ENCODE measurements around the gene MMP3.

DNA sequence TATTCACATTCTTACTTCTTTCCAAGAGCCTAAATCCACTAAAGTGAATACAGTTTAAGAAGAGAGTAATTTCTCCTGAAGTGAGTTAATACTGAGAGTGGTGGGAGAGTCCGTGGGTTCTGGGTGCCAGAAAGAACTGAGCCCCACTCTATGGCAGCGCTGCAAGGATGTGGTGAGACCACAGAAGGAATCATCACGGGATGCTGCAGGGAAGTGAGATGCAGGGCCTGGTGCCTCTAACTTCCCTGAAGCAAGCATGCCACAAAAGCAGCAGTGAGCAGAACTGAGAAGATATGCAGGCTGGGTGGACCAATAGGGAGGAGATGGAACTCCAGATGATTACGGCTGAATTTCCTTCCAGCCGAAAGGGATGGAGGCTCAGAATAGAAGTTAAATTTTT lies 36.4 kb upstream of the MMP3 start:
- TF ChIP-seq, protein P1, sequence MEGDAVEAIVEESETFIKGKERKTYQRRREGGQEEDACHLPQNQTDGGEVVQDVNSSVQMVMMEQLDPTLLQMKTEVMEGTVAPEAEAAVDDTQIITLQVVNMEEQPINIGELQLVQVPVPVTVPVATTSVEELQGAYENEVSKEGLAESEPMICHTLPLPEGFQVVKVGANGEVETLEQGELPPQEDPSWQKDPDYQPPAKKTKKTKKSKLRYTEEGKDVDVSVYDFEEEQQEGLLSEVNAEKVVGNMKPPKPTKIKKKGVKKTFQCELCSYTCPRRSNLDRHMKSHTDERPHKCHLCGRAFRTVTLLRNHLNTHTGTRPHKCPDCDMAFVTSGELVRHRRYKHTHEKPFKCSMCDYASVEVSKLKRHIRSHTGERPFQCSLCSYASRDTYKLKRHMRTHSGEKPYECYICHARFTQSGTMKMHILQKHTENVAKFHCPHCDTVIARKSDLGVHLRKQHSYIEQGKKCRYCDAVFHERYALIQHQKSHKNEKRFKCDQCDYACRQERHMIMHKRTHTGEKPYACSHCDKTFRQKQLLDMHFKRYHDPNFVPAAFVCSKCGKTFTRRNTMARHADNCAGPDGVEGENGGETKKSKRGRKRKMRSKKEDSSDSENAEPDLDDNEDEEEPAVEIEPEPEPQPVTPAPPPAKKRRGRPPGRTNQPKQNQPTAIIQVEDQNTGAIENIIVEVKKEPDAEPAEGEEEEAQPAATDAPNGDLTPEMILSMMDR (IDR thresholded peaks at IDR 0.05): no peak
- TF ChIP-seq POLR2A (IDR thresholded peaks at IDR 0.05) (no peak), POLR2AphosphoS5 (IDR thresholded peaks at IDR 0.05) (no peak)

Measured in gastroesophageal sphincter (tissue), 3 donors.